Small intestine (tissue), 7 donors: ENCODE data around the gene RBMS1. TPM values are rescaled to one million over a fixed set of nuclear protein-coding genes. Genes with fewer than 3 reads are reported as not detected.
A peak's percentile ranks its signal among the peaks of the same experiment; 100 is the strongest.

ENCODE experiments used
- DNase-seq, 2 donors: peaks; one replicate each; pipeline versions ENCODE4 v3.0.0 to v3.0.0-alpha.2; 2013
- FAIRE-seq: peaks from 2 replicates; lab custom pipeline; 2012; peaks lifted over from hg19 to GRCh38; lab: Jason Lieb, UNC
- H3K27ac ChIP-seq, 3 donors: one replicate each; pipeline ENCODE4 v1.5.1; 2013; ENCODE audit warnings: low read length in 2 of 3, mild to moderate bottlenecking in 2 of 3, control low read depth in 1 of 3, inconsistent platforms in 1 of 3, low read depth in 1 of 3, moderate library complexity in 1 of 3
- H3K27me3 ChIP-seq, 3 donors: one replicate each; pipeline ENCODE4 v1.6.1; 2013; ENCODE audit warnings: low read length in 3 of 3, inconsistent platforms in 1 of 3; ENCODE audit not compliant: control insufficient read depth in 3 of 3, insufficient read depth in 3 of 3
- H3K36me3 ChIP-seq, 3 donors: one replicate each; pipeline ENCODE4 v1.6.1; 2013; ENCODE audit warnings: low read length in 3 of 3, inconsistent platforms in 1 of 3, low read depth in 1 of 3, mild to moderate bottlenecking in 1 of 3, moderate library complexity in 1 of 3; ENCODE audit not compliant: control insufficient read depth in 3 of 3, insufficient read depth in 2 of 3
- H3K4me1 ChIP-seq, 3 donors: one replicate each; pipeline ENCODE4 v1.6.1; 2013; ENCODE audit warnings: low read length in 2 of 3, inconsistent platforms in 1 of 3, low read depth in 1 of 3, mild to moderate bottlenecking in 1 of 3, moderate library complexity in 1 of 3; ENCODE audit not compliant: control insufficient read depth in 3 of 3, insufficient read depth in 2 of 3
- H3K4me3 ChIP-seq, 3 donors: one replicate each; pipeline ENCODE4 v1.5.1; 2013; ENCODE audit warnings: low read length in 3 of 3, control low read depth in 1 of 3, inconsistent platforms in 1 of 3, low read depth in 1 of 3, mild to moderate bottlenecking in 1 of 3, moderate library complexity in 1 of 3
- H3K9me3 ChIP-seq, 2 donors: one replicate each; pipeline ENCODE4 v1.6.1; 2013; ENCODE audit warnings: low read depth in 1 of 2, low read length in 1 of 2; ENCODE audit not compliant: control insufficient read depth in 2 of 2, insufficient read depth in 1 of 2
- WGBS, 3 donors: extraction: QIAGEN DNeasy Blood & Tissue Kit; methylation state at CpG; one replicate each; pipeline ENCODE4 v1.1.7; 2013; 5-methylcytosine and 5-hydroxymethylcytosine counted together
- polyA plus RNA-seq, 4 donors: library from polyadenylated mRNA; stranded (reverse) in 3 of 4; unstranded in 1 of 4; fragments of 200-250 nt in 3 of 4; fragments of 120-200 nt in 1 of 4; gene quantifications; one replicate each; pipeline versions ENCODE4 v1.2.1 to v1.2.3, GENCODE V29; 2013
- donor health status: healthy with polysubstance abuse.
- donor health status: control.
- donor health status: control.
- donor health status: Bipolar disorder and iron deficiency.
- donor health status: healthy.

RBMS1 gene
- polyA plus RNA-seq, 4 donors = 2.0 to 21.4 (median 10.1) TPM

- FAIRE-seq (no peak), DNase-seq (no peak)
- Histone ChIP-seq H3K36me3 (peaks cover 0 to 2% (median 0%) of the 10 kb centered on the region in 3 donors), H3K27ac (no peak overlapping the region), H3K27me3 (no peaks in the 10 kb centered on the region), H3K9me3 (no peaks in the 10 kb centered on the region), H3K4me1 (peaks cover 0 to 20% (median 0%) of the 10 kb centered on the region in 3 donors), H3K4me3 (no peak overlapping the region)
Measured at GRCh38 chr2:160389875-160390274, 103.7 kb downstream of the RBMS1 start.

DNA sequence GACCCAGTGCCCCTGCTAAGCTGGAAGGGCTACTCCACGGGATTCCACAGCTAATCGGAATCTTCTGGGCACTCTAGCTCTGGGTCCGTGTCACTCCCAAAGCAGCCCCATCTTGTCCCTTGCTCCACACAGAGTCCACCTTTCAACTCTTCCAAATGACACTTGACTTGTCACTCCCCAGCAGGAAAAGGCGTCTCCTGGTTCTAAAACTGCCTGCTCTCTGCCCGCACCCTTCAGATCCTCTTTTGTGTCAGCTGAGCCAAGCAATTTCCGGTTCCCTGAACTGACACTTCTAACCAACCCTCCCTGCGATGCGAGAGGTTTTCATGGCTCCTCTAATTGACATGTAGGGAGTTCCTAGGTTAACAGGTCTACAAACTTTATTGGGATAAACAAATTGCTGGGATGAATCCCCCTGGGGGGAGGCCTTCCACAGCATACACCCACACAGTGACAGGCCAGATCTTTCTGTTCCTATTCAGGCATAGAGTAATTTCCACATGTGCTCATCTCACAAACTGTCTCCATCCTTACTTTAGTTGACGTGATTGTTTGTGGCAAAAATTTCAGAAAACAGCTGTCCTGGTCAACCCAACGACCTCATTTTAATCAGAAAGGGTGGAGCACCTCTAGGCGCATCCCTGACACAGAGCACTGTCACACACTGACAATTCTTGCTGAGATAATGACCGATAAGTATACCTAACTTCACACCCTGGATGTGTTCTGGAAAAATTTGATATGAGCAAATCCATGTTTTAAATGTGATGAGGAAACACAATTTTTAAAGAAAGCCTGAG, 104.9 kb downstream of the RBMS1 start:
- Histone ChIP-seq H3K27ac (peak overlapping the region in 2 of 3 donors; percentile 7 to 92), H3K27me3 (no peaks in the 10 kb centered on the region), H3K36me3 (peaks cover 0 to 2% (median 0%) of the 10 kb centered on the region in 3 donors), H3K4me1 (peaks cover 0 to 23% (median 0%) of the 10 kb centered on the region in 3 donors), H3K9me3 (no peaks in the 10 kb centered on the region), H3K4me3 (no peak overlapping the region)
- no peak for FAIRE-seq
- 54 to 85% (median 71%) methylated on average over 12 of the region's 12 CpGs for WGBS, 3 donors
- no peak for DNase-seq

DNA sequence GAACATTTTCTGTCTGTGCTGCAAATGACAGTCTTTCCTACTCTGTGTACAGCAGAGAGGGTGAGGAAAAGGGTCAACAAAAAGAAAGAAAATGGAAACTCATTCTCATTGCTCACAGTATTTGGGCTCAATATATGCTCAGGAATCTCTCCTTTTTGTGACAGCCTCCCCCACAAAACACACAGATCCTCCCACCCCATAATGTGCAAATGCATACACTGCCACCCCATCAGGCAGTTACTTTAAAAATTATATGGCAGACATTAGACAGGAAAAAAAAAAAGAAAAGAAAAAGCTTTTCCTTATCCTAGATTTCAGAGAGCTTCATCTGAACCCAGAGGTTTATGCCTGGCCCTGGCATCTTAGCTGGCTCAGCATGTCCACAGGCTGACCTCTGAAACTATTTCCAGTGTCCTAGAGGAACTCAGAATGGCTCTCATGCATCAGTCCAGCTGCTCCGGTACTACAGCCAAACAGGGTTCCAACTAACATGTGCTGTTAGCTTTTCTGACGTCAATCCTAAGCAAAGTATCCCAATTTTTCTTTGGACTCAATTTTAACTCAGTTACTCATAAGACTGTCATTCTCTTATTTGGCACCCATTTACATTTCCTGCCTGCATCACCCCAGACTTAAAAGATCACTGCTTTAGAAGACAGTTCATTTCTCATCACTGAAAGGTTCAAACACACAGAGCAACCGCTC, 105.9 kb downstream of the RBMS1 start:
- Histone ChIP-seq H3K27me3 (no peaks in the 10 kb centered on the region), H3K9me3 (no peaks in the 10 kb centered on the region), H3K27ac (peak overlapping the region in 1 of 3 donors; percentile 92), H3K4me3 (no peak overlapping the region), H3K36me3 (peaks cover 0 to 2% (median 0%) of the 10 kb centered on the region in 3 donors), H3K4me1 (peaks cover 0 to 23% (median 0%) of the 10 kb centered on the region in 3 donors)
- WGBS, 3 donors = 52 to 94% (median 81%) methylated on average over 3 of the region's 3 CpGs
- no peak for DNase-seq
- no peak for FAIRE-seq

DNA sequence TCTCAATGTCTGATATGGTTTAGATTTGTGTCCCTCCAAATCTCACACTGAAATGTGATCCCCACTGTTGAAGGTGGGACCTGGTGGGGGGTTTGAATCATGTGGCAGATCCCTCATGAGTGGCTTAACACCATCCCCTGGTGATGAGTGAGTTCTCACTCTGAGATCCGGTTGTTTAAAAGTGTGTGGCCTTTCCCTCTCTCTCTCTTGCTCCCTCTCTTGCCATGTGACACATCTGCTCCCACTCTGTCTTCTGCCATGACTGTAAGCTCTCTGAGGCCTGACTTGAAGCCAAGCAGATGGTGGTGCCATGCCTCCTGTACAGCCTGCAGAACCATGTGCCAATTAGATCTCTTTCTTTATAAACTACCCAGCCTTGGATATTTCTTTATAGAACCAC, 108.8 kb downstream of the RBMS1 start:
- no peaks in the 10 kb centered on the region for H3K36me3 ChIP-seq
- H3K4me1 ChIP-seq = peaks cover 0 to 33% (median 0%) of the 10 kb centered on the region in 3 donors
- FAIRE-seq (no peak), DNase-seq (no peak)
- H3K27ac ChIP-seq = peak overlapping the region in 1 of 3 donors; percentile 62
- no peaks in the 10 kb centered on the region for H3K9me3 ChIP-seq
- H3K4me3 ChIP-seq = no peak overlapping the region
- WGBS, 3 donors = 74 to 94% (median 75%) methylated on average over 1 of the region's 1 CpG
- H3K27me3 ChIP-seq = no peaks in the 10 kb centered on the region

DNA sequence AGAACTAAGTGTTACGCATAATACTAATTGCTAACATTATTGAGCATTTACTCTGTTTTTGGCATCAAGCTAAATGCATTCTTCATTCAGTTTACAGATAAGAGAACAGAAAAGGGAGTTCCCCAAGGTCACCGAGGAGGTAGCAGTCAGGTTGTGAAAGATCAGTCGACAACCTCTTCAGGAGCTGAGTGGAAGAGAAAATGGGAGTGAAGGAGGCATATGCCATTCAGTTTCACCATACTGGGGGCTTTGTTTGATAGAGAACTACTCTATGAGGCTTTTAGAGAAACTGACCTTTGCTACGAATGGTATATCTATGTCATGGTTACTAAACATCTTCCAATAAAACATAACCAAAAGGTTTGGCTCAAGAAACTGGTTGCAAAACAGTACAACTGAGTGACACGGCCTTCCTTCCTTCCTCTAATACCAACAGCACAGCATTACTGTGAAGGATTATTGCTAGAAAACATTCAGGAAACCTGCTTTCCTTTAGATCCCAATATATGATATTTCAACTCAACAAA, 112.1 kb downstream of the RBMS1 start:
- WGBS, 3 donors = 38 to 50% (median 40%) methylated on average over 5 of the region's 5 CpGs
- Histone ChIP-seq H3K27ac (peak overlapping the region in 1 of 3 donors; percentile 88), H3K36me3 (no peaks in the 10 kb centered on the region), H3K4me3 (no peak overlapping the region), H3K9me3 (no peaks in the 10 kb centered on the region), H3K27me3 (no peaks in the 10 kb centered on the region), H3K4me1 (peaks cover 0 to 32% (median 3%) of the 10 kb centered on the region in 3 donors)
- DNase-seq (no peak), FAIRE-seq (no peak)

GRCh38 chr2:160380611-160381010, 113.0 kb downstream of the RBMS1 start:
- 49 to 88% (median 69%) methylated on average over 5 of the region's 5 CpGs for WGBS, 3 donors
- FAIRE-seq = no peak
- Histone ChIP-seq H3K36me3 (no peaks in the 10 kb centered on the region), H3K27me3 (no peaks in the 10 kb centered on the region), H3K9me3 (no peaks in the 10 kb centered on the region), H3K4me3 (no peak overlapping the region), H3K4me1 (peaks cover 0 to 31% (median 5%) of the 10 kb centered on the region in 3 donors), H3K27ac (peak overlapping the region in 1 of 3 donors; percentile 66)
- no peak for DNase-seq

DNA sequence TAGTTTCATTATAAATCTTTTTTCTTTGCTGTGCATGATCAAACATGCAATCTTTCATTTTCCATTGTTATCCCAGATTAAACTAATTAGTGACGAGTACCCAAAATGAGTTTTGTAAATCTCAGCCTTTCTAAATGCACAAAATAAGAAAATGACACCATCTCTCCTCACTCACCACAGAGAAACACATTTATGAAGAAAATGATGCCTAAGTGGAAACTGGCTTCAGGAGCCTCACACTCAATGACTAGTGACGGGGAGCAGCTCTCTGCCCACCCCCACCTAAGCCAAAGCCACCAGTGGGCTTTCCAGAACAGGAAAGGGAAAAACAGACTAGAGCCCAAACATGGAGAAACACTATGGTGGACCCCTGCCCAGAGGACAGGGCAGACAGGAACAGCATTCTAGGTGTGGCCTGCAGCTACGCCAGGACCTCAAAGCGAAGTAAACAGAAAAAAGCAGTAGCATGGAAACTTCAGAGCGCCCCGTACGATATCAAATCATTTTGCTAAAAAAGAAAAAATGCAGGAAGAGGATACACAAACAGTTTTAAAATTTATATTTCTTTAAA, 113.5 kb downstream of the RBMS1 start:
- H3K36me3 ChIP-seq = no peaks in the 10 kb centered on the region
- peak overlapping the region in 1 of 3 donors; percentile 81 for H3K27ac ChIP-seq
- WGBS, 3 donors = 74 to 98% (median 87%) methylated on average over 7 of the region's 7 CpGs
- no peak for DNase-seq
- no peaks in the 10 kb centered on the region for H3K27me3 ChIP-seq
- H3K9me3 ChIP-seq = no peaks in the 10 kb centered on the region
- H3K4me1 ChIP-seq = peaks cover 0 to 31% (median 5%) of the 10 kb centered on the region in 3 donors
- H3K4me3 ChIP-seq = no peak overlapping the region
- FAIRE-seq = no peak

- Histone ChIP-seq H3K9me3 (no peaks in the 10 kb centered on the region), H3K4me1 (peaks cover 0 to 32% (median 5%) of the 10 kb centered on the region in 3 donors), H3K27me3 (no peaks in the 10 kb centered on the region), H3K27ac (peak overlapping the region in 1 of 3 donors; percentile 43), H3K4me3 (no peak overlapping the region), H3K36me3 (no peaks in the 10 kb centered on the region)
- FAIRE-seq (no peak), DNase-seq (no peak)
- 45 to 80% (median 73%) methylated on average over 3 of the region's 3 CpGs for WGBS, 3 donors
Measured at GRCh38 chr2:160379399-160379798, 114.2 kb downstream of the RBMS1 start.
